Rectal smooth muscle tissue (tissue), 1 donor: Measurements from ENCODE around the gene NEK7.
"Not testable (repeated sequence)": the region's sequence is repeated elsewhere in the genome, so short reads cannot be mapped to it uniquely, and the experiment has no call there.

Experiments used
- H3K27ac ChIP-seq: one replicate; pipeline ENCODE4 v1.7.0; 2013; ENCODE audit warnings: low read depth, low read length, inconsistent platforms
- H3K27me3 ChIP-seq: one replicate; pipeline ENCODE4 v1.7.0; 2013; ENCODE audit warnings: low read length; ENCODE audit not compliant: control insufficient read depth, insufficient read depth
- H3K36me3 ChIP-seq: one replicate; pipeline ENCODE4 v1.7.0; 2013; ENCODE audit warnings: low read length; ENCODE audit not compliant: control insufficient read depth, insufficient read depth
- H3K4me1 ChIP-seq: one replicate; pipeline ENCODE4 v1.7.0; 2013; ENCODE audit warnings: low read length; ENCODE audit not compliant: control insufficient read depth, insufficient read depth
- H3K4me3 ChIP-seq: one replicate; pipeline ENCODE4 v1.7.0; 2013; ENCODE audit warnings: low read length
- H3K9ac ChIP-seq: one replicate; pipeline ENCODE4 v1.7.0; 2013; ENCODE audit warnings: low read length

Gene NEK7

DNA sequence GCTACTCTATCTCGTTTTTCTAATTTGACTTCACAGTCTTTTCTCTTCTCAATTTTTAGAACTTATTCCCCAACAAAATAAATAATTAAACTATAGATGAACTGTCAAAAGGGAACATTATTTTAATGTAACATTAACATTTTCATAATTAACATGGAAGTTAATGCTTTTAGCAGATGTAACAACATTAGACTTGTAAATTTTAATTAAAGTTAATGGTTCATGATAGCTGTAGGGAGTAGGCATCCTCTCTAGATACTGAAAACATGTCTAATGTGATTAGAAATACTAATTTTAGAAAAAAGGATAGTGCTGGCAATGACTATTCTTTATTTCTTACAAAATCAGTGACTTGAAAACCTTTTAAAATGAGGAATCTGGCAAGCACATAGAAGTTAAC lies 32.1 kb upstream of the NEK7 start:
- Histone ChIP-seq H3K27ac (no peak overlapping the region), H3K27me3 (no peaks in the 10 kb centered on the region), H3K9ac (no peak overlapping the region), H3K4me3 (no peak overlapping the region), H3K4me1 (no peaks in the 10 kb centered on the region), H3K36me3 (no peaks in the 10 kb centered on the region)

GRCh38 chr1:198125995-198126735 lies 30.6 kb upstream of the NEK7 start:
- Histone ChIP-seq H3K4me1 (no peaks in the 10 kb centered on the region), H3K27me3 (no peaks in the 10 kb centered on the region), H3K36me3 (no peaks in the 10 kb centered on the region), H3K9ac (no peak overlapping the region), H3K27ac (no peak overlapping the region), H3K4me3 (no peak overlapping the region)

- H3K4me3 ChIP-seq: no peak overlapping the region
Observed at GRCh38 chr1:198128533-198128932, 28.3 kb upstream of the NEK7 start.

GRCh38 chr1:198130053-198130452 lies 26.7 kb upstream of the NEK7 start:
- not testable (repeated sequence) for H3K27ac ChIP-seq, H3K4me3 ChIP-seq, H3K27me3 ChIP-seq, H3K9ac ChIP-seq, H3K36me3 ChIP-seq, H3K4me1 ChIP-seq

More at GRCh38 chr1:198128533-198128932, 28.3 kb upstream of the NEK7 start:
- Histone ChIP-seq H3K27me3 (no peaks in the 10 kb centered on the region), H3K36me3 (no peaks in the 10 kb centered on the region), H3K9ac (no peak overlapping the region), H3K27ac (no peak overlapping the region), H3K4me1 (no peaks in the 10 kb centered on the region)

DNA sequence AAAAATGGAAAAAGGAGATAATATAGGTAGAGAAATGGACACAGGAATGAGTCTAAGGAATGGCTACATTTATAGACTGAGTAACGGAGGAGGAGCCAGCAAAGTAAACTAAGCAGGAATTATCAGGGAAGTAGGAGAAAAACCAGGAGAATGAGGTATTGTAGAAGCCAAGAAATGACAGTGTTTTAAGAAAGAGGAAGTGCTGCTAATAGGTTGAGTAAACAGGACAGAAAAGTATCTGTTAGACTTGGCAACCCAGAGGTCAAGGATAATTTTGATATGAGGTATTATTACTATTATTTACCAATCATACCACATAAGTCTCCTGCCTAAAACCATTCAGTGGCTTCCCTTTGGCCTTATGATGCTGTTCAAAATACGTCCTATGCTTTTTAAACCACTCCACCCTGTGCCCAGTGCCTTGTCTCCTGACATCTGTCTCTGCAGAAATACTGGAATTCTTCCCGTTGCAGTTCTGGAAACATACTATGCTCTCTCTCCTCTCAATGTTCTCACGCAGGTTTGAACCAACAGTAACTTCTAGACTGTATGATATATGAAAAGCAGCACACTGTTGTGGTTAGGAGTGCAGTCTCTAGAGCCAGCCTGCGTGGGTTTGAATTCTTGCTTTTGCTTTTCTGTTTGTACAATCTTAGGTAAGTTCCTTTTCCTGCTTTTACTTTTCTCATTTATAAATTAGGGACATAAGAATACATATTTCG lies 24.6 kb upstream of the NEK7 start:
- Histone ChIP-seq H3K27me3 (no peaks in the 10 kb centered on the region), H3K4me3 (no peak overlapping the region), H3K9ac (no peak overlapping the region), H3K36me3 (no peaks in the 10 kb centered on the region), H3K4me1 (no peaks in the 10 kb centered on the region), H3K27ac (no peak overlapping the region)

DNA sequence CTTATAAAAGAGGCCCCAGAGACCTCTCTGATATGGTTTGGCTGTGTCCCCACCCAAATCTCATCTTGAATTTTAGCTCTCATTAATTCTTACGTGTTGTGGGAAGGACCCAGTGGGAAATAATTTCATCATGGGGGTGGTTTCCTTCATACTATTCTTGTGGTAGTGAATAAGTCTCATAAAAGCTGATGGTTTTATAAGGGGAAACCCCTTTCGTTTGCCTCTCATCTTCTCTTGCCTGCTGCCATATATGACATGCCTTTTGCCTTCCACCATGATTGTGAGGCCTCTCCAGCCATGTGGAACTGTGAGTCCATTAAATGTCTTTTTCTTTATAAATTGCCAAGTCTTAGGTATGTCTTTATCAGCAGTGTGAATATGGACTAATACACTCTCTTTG lies 22.5 kb upstream of the NEK7 start:
- H3K4me3 ChIP-seq: no peak overlapping the region

GRCh38 chr1:198135366-198135765 lies 21.4 kb upstream of the NEK7 start:
- Histone ChIP-seq H3K9ac (no peak overlapping the region), H3K27ac (no peak overlapping the region), H3K27me3 (no peaks in the 10 kb centered on the region), H3K36me3 (no peaks in the 10 kb centered on the region), H3K4me1 (no peaks in the 10 kb centered on the region), H3K4me3 (no peak overlapping the region)

More for the DNA sequence above, 22.5 kb upstream of the NEK7 start:
- H3K27ac ChIP-seq: no peak overlapping the region
- no peaks in the 10 kb centered on the region for H3K36me3 ChIP-seq
- H3K27me3 ChIP-seq: no peaks in the 10 kb centered on the region
- H3K4me1 ChIP-seq: no peaks in the 10 kb centered on the region
- H3K9ac ChIP-seq: no peak overlapping the region

DNA sequence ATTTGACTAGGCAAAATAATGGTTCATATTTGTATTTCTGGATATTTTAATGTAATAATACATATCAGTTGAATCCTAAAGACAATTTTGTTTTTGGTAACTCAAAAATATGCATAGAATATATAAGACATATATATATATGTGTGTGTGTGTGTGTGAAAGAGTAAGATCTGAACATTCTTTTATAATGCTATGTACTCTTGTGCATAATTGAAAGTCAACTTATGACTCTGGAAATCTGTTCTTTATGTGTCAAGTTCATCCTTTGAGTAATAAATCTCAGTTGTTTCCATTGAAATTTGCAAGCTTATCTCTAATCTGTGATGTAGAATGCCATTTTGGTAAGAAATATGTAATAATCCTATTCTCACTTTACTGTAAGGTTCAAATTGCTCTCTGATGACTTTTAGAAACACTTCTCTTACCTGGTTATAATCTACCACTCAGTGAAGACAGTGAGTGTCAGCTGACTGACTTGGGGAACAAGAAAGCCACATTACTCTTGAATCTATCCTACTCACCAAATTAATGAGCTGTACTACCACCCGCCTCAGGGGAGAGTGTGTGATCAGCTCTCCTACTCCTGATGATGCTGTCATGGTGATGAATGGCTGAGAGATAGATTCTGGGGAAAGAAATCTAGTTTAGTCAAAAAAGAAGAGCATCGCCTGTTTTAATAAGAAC lies 15.0 kb upstream of the NEK7 start:
- no peaks in the 10 kb centered on the region for H3K4me1 ChIP-seq
- H3K4me3 ChIP-seq: no peak overlapping the region
- no peak overlapping the region for H3K27ac ChIP-seq
- H3K36me3 ChIP-seq: no peaks in the 10 kb centered on the region
- no peaks in the 10 kb centered on the region for H3K27me3 ChIP-seq
- H3K9ac ChIP-seq: no peak overlapping the region

DNA sequence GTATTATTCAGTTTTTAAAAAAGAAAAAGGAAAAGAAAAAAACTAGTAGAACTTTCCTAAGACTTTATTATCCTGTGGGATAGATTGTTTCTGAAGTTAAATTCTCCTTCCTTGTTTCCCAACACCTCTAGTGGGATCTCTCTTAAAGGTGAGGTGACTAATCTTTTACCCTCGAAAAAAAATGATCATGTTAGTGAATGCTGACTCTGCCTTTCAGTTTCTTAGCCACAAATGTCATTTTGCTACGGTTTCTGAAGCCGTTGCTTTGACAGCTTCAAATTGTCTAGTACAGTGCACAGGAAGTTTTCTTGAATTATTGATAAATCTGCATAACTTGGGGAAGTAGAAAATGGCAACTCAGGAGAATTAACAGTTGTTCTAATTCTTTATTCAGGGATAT lies 13.0 kb upstream of the NEK7 start:
- no peak overlapping the region for H3K4me3 ChIP-seq
- H3K27ac ChIP-seq: no peak overlapping the region
- no peaks in the 10 kb centered on the region for H3K27me3 ChIP-seq

DNA sequence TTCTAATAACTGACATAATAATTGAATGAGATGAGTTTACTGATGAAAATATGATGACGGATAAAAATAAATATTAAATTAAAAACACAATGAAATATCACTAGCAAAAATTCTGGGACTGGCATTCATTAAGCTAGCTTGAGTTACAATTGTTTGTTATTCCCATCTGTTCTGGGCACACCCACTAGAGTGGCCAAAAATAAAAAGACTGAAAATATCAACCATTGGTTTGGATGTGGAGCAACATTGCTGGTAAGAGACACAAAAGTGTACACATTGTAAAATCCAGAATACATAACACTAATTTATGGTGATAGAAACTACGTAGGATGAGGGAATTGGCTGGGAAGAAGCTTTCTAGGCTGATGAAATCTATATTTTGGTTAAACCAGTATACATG lies 9.6 kb upstream of the NEK7 start:
- Histone ChIP-seq H3K9ac (no peak overlapping the region), H3K4me1 (no peaks in the 10 kb centered on the region), H3K27ac (no peak overlapping the region), H3K4me3 (no peak overlapping the region), H3K27me3 (no peaks in the 10 kb centered on the region), H3K36me3 (no peaks in the 10 kb centered on the region)

More for the DNA sequence above, 13.0 kb upstream of the NEK7 start:
- Histone ChIP-seq H3K9ac (no peak overlapping the region), H3K4me1 (no peaks in the 10 kb centered on the region), H3K36me3 (no peaks in the 10 kb centered on the region)

GRCh38 chr1:198150369-198150768 lies 6.4 kb upstream of the NEK7 start:
- Histone ChIP-seq H3K27ac (no peak overlapping the region), H3K4me3 (no peak overlapping the region), H3K4me1 (no peaks in the 10 kb centered on the region), H3K36me3 (no peaks in the 10 kb centered on the region), H3K27me3 (no peaks in the 10 kb centered on the region), H3K9ac (no peak overlapping the region)

DNA sequence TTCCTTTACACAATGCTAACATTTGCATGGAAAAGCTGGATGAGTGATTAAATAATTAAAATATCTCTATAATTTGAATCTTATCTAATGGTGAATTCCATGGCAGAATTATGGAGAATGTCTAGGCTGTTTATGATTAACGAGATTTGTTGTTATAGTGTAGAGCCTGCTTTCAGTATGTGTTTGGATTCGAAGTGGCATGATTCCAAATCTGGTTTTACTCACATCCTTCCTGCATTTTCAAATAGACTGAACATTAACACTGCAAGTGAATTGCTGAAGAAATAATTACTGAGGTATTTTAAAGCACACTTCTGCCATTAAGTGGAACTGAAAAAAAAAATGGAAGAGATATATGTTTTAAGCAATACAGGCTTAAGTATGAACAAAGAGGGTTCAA lies 5.1 kb upstream of the NEK7 start:
- H3K4me1 ChIP-seq: no peaks in the 10 kb centered on the region

More for the DNA sequence above, 5.1 kb upstream of the NEK7 start:
- H3K27ac ChIP-seq: no peak overlapping the region
- no peaks in the 10 kb centered on the region for H3K36me3 ChIP-seq
- H3K9ac ChIP-seq: no peak overlapping the region
- no peaks in the 10 kb centered on the region for H3K27me3 ChIP-seq
- H3K4me3 ChIP-seq: no peak overlapping the region
